KOPT-K1 (cell line): ENCODE results near the gene STX8.

Experiments
- H3K27ac ChIP-seq: fragments of 200-600 bp; sonication (generic); 2 replicates; pipeline ENCODE4 v1.5.1; 2016; ENCODE audit warnings: antibody characterized with exemption, mild to moderate bottlenecking, low read depth, low read length; ENCODE audit not compliant: poor library complexity, severe bottlenecking
- H3K36me3 ChIP-seq: fragments of 200-600 bp; sonication (generic); 2 replicates; pipeline ENCODE4 v1.5.1; 2017; ENCODE audit warnings: antibody characterized with exemption, mild to moderate bottlenecking, low read length, moderate library complexity; ENCODE audit not compliant: insufficient read depth
- H3K9me3 ChIP-seq: fragments of 200-600 bp; sonication (generic); 2 replicates; pipeline ENCODE4 v1.5.1; 2017; ENCODE audit warnings: antibody characterized with exemption, low read length, mild to moderate bottlenecking; ENCODE audit not compliant: insufficient read depth, poor library complexity, severe bottlenecking

STX8 gene

DNA sequence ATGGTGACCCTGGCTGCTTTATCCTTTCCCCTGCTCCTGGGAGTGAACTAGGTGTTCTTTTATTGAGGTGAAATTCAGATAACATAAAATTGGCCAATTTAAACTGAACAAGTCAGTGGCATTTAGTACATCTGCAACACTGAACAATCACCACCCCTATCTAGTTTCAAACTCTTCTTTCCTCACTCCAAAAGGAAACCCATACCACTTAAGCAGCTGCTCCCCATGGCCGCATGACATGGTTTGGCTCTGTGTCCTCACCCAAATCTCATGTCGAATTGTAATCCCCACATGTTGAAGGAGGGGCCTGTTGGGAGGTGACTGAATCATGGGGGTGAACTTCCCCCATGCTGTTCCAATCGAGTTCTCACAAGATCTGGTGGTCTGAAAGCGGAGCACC lies 154.1 kb downstream of the STX8 start:
- Histone ChIP-seq H3K36me3 (no peaks in the 10 kb centered on the region), H3K9me3 (peaks cover 25% of the 10 kb centered on the region), H3K27ac (no peak overlapping the region)

DNA sequence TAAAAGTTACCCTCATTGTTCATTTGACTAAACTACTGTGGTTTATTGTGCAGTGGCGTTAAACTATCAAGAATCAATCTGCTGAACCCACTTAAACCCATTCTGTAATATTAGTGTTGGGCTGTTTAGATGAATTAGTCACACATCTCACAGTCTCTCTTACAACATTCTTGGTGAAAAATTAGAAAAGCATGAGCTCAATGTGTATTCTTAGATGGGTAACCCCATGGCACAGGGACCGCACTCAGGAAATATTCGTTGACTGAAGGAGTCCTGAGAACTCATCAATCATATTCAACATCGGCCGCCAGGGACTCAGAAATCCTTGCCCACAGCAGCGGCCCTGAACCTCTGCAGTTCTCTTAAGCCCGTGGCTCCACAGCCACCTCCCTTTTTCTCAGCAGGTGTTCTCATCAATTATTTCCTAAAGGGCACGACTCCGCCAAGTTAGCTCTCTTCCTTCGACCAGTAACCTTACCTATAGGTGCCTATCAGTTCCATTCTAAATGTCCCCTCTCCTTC lies 155.6 kb downstream of the STX8 start:
- Histone ChIP-seq H3K36me3 (no peaks in the 10 kb centered on the region), H3K9me3 (peaks cover 25% of the 10 kb centered on the region), H3K27ac (no peak overlapping the region)

GRCh38 chr17:9414471-9414870 lies 161.1 kb downstream of the STX8 start:
- Histone ChIP-seq H3K9me3 (peaks cover 23% of the 10 kb centered on the region), H3K36me3 (no peaks in the 10 kb centered on the region), H3K27ac (no peak overlapping the region)

GRCh38 chr17:9410737-9411136 lies 164.9 kb downstream of the STX8 start:
- Histone ChIP-seq H3K27ac (no peak overlapping the region), H3K9me3 (no peaks in the 10 kb centered on the region), H3K36me3 (no peaks in the 10 kb centered on the region)

DNA sequence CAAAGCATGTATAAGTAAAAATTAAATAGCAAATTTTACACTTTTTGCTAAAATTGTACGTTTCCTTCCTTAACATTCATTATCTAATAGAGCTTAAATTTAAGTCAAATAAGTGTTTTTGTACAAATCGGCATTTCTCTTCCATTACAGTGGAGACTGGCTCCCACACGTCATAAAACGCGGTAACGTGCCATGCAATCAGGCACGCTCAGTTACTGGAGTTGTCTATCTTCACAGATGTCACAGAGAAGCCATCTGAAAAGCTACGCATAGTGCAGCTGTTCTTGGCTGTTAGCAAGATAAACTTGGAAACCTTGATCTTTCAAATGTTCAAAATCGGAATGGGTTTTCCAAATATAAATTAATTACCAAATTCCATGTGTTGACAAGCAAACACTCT lies 165.3 kb downstream of the STX8 start:
- no peaks in the 10 kb centered on the region for H3K9me3 ChIP-seq
- H3K27ac ChIP-seq, result no peak overlapping the region
- no peaks in the 10 kb centered on the region for H3K36me3 ChIP-seq

DNA sequence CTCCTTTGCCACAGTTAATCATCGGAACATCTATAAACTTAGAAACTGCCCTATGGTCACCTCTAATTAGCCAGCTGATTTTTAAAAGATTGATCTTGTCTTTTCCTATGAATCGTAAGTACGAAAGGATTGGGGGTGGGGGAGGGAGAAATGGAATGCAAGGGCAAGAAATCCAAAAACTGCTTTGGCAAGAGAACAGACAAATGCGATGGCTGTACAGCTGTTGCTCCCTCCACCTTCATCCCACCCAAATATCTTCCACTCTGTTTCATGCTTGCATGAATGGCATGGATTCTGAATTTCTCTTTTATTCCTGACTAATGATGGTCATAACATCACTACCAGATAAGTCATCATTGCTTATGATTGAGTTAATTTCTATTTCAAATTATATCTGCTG lies 165.7 kb downstream of the STX8 start:
- Histone ChIP-seq H3K36me3 (no peaks in the 10 kb centered on the region), H3K27ac (no peak overlapping the region), H3K9me3 (no peaks in the 10 kb centered on the region)

DNA sequence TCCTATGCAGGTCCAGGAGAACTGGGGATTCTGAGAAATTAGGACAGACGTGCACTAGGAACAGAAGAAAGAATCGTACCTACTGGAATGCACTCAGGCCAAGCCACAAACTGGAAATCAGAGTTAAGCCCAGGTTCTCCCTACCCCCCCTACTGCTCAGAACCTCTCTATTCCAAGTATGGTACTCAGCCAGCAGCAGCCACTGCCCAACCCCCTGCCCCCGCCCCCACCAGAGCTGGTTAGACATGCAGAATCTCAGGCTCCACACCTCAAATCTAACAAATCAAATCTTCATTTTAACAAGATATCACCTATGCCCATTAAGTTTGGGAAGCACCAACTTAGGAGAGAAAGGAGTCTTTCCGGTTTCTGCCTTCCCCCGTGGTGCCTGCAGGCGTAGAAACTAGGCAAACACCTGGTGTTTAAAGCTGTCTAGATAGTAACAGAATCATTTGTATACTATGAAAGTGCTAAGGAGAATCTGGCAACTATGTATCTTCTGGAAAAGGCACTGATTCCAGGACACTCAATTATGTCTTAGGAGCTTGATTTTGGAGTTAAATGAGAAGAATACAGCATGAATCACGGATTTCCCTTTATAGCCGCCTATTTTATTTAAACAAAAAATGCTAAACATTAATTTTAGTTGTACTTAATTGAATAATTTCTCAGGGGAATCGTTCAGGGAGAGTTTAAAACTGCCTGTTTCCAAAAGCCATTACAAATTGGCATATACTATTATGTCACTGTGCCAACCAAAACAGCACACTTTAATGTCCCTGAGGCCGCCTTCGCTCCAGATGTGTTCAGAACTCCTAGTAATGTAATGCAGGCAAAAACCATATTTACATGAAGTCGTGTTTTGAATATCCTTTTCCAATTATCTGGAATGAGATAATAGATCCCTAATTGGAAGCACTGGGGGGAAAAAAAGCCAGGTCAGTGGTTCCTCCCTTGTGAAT lies 166.5 kb downstream of the STX8 start:
- Histone ChIP-seq H3K27ac (no peak overlapping the region), H3K36me3 (no peaks in the 10 kb centered on the region), H3K9me3 (no peaks in the 10 kb centered on the region)

DNA sequence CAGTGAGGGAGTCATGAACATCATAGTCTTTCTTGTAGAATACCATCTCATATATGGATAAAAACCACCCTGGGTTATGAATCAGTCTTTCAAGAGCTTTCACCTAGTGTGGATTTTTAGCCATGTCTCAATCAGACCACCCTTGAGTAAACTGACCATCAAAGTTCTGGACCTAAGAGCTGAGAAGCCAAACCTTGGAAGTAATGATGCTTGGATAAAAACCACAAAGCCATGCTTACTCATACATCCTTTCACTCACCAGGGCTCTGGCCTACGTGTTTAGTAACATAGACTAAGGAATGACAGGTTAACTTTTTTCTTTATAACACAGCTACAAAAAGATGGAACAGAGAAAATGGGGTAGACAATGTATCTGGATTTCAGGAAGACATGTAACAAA lies 167.2 kb downstream of the STX8 start:
- H3K9me3 ChIP-seq, result no peaks in the 10 kb centered on the region
- H3K36me3 ChIP-seq, result no peaks in the 10 kb centered on the region
- H3K27ac ChIP-seq, result no peak overlapping the region

DNA sequence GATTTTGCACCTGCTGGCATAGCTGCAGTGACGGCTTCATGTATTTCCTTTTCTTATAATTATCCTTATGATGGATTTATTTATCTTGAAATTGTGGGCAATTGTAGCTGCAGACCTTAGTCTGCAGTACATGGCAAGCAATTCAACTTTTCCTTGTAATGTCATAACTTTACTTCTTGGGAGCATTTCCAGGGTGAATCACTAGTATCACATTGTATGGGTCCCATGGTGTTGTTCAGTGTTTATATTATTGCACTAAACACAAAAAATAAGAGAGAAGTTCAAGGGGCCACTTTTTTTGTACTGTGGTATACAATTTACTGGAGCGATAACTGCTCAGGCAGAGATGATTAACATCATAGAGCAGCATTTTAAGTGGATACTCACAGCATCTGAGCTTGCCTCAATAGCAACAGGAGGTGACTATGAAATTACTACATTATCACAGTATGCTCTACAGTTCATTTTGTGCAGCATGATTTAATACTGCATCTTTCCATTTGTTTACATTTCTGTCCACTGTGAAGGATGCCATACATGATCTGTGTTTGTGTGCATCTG lies 169.5 kb downstream of the STX8 start:
- H3K27ac ChIP-seq, result no peak overlapping the region
- no peaks in the 10 kb centered on the region for H3K36me3 ChIP-seq
- H3K9me3 ChIP-seq, result no peaks in the 10 kb centered on the region

GRCh38 chr17:9403257-9403656 lies 172.4 kb downstream of the STX8 start:
- no peaks in the 10 kb centered on the region for H3K9me3 ChIP-seq
- H3K36me3 ChIP-seq, result no peaks in the 10 kb centered on the region
- H3K27ac ChIP-seq, result no peak overlapping the region

- H3K27ac ChIP-seq, result no peak overlapping the region
- H3K9me3 ChIP-seq, result no peaks in the 10 kb centered on the region
- no peaks in the 10 kb centered on the region for H3K36me3 ChIP-seq
These were observed 172.9 kb downstream of the STX8 start for GRCh38 chr17:9402590-9403199.

DNA sequence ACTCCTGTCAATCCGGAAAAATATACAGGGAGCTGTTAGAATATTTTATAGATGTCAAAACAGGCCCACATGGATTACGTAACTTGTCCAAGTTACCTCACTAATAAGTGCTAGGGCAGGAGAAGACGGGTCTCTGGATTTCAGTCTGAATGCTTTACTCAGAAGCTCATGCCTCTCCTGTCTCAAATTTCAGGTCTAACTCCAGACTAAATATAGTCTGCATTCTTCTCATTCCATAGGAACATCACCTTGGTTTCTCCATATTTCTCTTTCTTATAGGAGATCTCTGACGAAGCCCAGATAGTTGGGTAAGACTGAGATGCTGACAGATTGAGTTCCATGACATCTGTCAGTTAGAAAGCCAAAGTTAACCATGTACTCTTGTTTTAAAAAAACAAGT lies 174.2 kb downstream of the STX8 start:
- no peaks in the 10 kb centered on the region for H3K9me3 ChIP-seq
- no peak overlapping the region for H3K27ac ChIP-seq
- no peaks in the 10 kb centered on the region for H3K36me3 ChIP-seq

DNA sequence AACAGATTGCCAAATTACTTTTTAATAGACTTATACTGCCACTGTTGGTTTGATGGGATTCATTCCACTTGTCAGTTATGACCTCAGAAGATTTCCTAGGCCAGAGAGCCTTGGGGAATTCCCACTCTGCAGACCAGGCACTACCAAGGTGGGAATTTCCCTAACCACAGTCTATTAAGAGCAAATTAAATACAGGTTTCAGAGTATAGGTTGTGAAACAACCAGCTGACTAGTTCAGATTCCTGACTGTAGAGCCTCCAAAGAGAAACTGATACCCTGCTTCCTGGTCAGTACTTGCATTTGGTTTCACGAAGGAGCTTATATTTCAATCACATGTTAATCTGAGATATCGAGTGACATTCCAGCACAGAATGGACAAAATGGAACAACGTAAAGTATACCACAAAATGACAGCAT lies 186.5 kb downstream of the STX8 start:
- H3K27ac ChIP-seq, result no peak overlapping the region
- H3K36me3 ChIP-seq, result no peaks in the 10 kb centered on the region
- H3K9me3 ChIP-seq, result peaks cover 19% of the 10 kb centered on the region

- H3K27ac ChIP-seq, result no peak overlapping the region
These were observed 189.2 kb downstream of the STX8 start for GRCh38 chr17:9386401-9386800.

DNA sequence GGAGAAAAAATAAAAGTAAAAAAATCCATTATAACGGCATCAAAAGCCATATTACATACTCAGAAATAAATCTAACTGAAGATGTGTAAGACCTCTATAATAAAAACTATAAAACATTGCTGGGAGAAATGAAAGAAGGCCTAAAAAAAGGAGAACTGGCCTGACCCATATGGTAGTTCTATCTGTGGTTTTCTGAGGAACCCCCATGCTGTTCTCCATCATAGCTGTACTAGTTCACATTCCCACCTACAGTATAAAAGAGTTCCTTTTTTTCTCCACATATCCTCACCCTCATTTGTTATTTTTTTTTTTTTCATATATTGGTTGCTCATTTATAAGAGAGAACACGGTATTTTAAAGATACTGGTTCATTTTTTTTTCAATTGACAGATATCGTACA lies 191.8 kb downstream of the STX8 start:
- H3K27ac ChIP-seq, result no peak overlapping the region
- H3K36me3 ChIP-seq, result no peaks in the 10 kb centered on the region
- H3K9me3 ChIP-seq, result no peaks in the 10 kb centered on the region

More at GRCh38 chr17:9386401-9386800, 189.2 kb downstream of the STX8 start:
- Histone ChIP-seq H3K9me3 (no peaks in the 10 kb centered on the region), H3K36me3 (no peaks in the 10 kb centered on the region)
